T-cell (primary cell): ENCODE measurements around the gene WNT7A. TPM values are rescaled to one million over a fixed set of nuclear protein-coding genes. Genes with fewer than 3 reads are reported as not detected.

ENCODE experiments used
- ATAC-seq, 4 experiments: fragments of 200-7000 bp in 3 of 4; fragments of 150-1000 bp in 1 of 4; cut with Tn5 transposase; replicated peaks in 1 of 4; 1 replicate in 3 of 4; 2 replicates in 1 of 4; pipeline ENCODE4 v1.10.0; 2021; ENCODE audit warnings: moderate library complexity in 3 of 4, mild to moderate bottlenecking in 2 of 4, moderate number of reproducible peaks in 1 of 4
- CTCF ChIA-PET, 2 donors: fragments of 300-600 bp; sonication (Branson Sonifier 250); formaldehyde crosslinking; loops; one replicate each; lab custom pipeline; 2022; ENCODE audit warnings: antibody characterized with exemption in 2 of 2; lab: Charles Lee
- POLR2A ChIA-PET, 2 donors: fragments of 300-600 bp; sonication (Branson Sonifier 250); formaldehyde crosslinking; loops; one replicate each; lab custom pipeline; 2022; ENCODE audit warnings: antibody characterized with exemption in 2 of 2; lab: Charles Lee
- DNase-seq, 35 experiments: peaks; one replicate each; pipeline versions ENCODE4 v3.0.0 to v3.0.0-alpha.2; 2013 to 2023
- H3K27ac ChIP-seq: one replicate; pipeline ENCODE4 v1.5.1; 2013; ENCODE audit warnings: low read length
- H3K27me3 ChIP-seq, 2 experiments: replicated peaks in 1 of 2; 1 replicate in 1 of 2; 2 replicates in 1 of 2; pipeline versions ENCODE4 v1.6.1 to v1.7.0; 2013; ENCODE audit warnings: low read length in 1 of 2, mixed read lengths in 1 of 2; ENCODE audit not compliant: control insufficient read depth in 2 of 2, insufficient read depth in 2 of 2; ENCODE audit errors: extremely low read depth in 1 of 2
- H3K36me3 ChIP-seq, 2 donors: 1 replicate in 1 of 2; 2 replicates in 1 of 2; pipeline versions ENCODE4 v1.6.1 to v1.7.0; 2013; ENCODE audit warnings: low read length in 1 of 2; ENCODE audit not compliant: control insufficient read depth in 2 of 2, insufficient read depth in 1 of 2; ENCODE audit errors: extremely low read depth in 1 of 2
- H3K4me1 ChIP-seq, 2 experiments: 1 replicate in 1 of 2; 2 replicates in 1 of 2; pipeline versions ENCODE4 v1.6.1 to v1.7.0; 2013; ENCODE audit warnings: low read length in 2 of 2, mixed read lengths in 1 of 2; ENCODE audit not compliant: insufficient read depth in 2 of 2, control insufficient read depth in 1 of 2; ENCODE audit errors: extremely low read depth in 1 of 2
- H3K4me3 ChIP-seq, 2 donors: 1 replicate in 1 of 2; 2 replicates in 1 of 2; pipeline versions ENCODE4 v1.5.1 to v1.7.0; 2013; ENCODE audit warnings: mild to moderate bottlenecking in 2 of 2, low read length in 1 of 2, moderate library complexity in 1 of 2; ENCODE audit not compliant: control insufficient read depth in 1 of 2; ENCODE audit errors: extremely low read depth in 1 of 2
- H3K9me3 ChIP-seq: 2 replicates; pipeline ENCODE4 v1.7.0; 2013
- H3K27ac Mint-ChIP-seq, 2 donors: one replicate each; pipeline ENCODE4 v1.8.0; 2020 to 2021; ENCODE audit warnings: mild to moderate bottlenecking in 2 of 2, mixed read lengths in 2 of 2
- H3K27me3 Mint-ChIP-seq, 2 donors: one replicate each; pipeline ENCODE4 v1.8.0; 2021 to 2022; ENCODE audit warnings: mixed read lengths in 2 of 2
- H3K36me3 Mint-ChIP-seq: one replicate; pipeline ENCODE4 v1.8.0; 2021; ENCODE audit warnings: mixed read lengths
- H3K4me1 Mint-ChIP-seq, 3 donors: one replicate each; pipeline ENCODE4 v1.8.0; 2020 to 2022; ENCODE audit warnings: mixed read lengths in 3 of 3, mild to moderate bottlenecking in 1 of 3
- H3K4me3 Mint-ChIP-seq, 3 donors: one replicate each; pipeline ENCODE4 v1.8.0; 2020 to 2022; ENCODE audit warnings: mild to moderate bottlenecking in 3 of 3, mixed read lengths in 3 of 3, moderate library complexity in 3 of 3
- H3K9me3 Mint-ChIP-seq, 3 donors: one replicate each; pipeline ENCODE4 v1.8.0; 2020 to 2022; ENCODE audit warnings: mixed read lengths in 3 of 3
- WGBS: methylation state at CpG from one replicate; pipeline ENCODE4 v1.1.5; 2013; ENCODE audit warnings: missing lambda C conversion rate; ENCODE audit not compliant: insufficient coverage; 5-methylcytosine and 5-hydroxymethylcytosine counted together
- total RNA-seq, 35 experiments: library from RNA in 6 of 35; stranded (reverse) in 6 of 35; fragments of 120-200 nt in 1 of 35; gene quantifications; one replicate each; pipeline versions ENCODE4 v1.2.1 to v1.2.4 and lab custom pipeline; 2013 to 2026

The WNT7A gene
- total RNA-seq, 5 donors from 2014 or later (not counting 1 experiment from before 2014, with no cell fraction given): 8.2 to 15.4 (median 11.7) TPM

GRCh38 chr3:13854492-13854891 is 25.4 kb downstream of the WNT7A start:
- no peak overlapping the region for H3K4me3 ChIP-seq
- H3K4me1 Mint-ChIP-seq: peaks cover 19 to 45% (median 32%) of the 10 kb centered on the region in 3 donors
- 95% methylated on average over 13 of the region's 25 CpGs for WGBS
- H3K9me3 Mint-ChIP-seq: no peaks in the 10 kb centered on the region
- no peak overlapping the region for H3K27ac ChIP-seq
- peaks cover 0 to 2% of the 10 kb centered on the region in 2 donors for H3K36me3 ChIP-seq
- H3K9me3 ChIP-seq: no peaks in the 10 kb centered on the region
- peaks cover 17% of the 10 kb centered on the region for H3K36me3 Mint-ChIP-seq
- peaks cover 0 to 39% of the 10 kb centered on the region in 2 experiments for H3K27me3 ChIP-seq
- CTCF ChIA-PET: no interaction called here
- no peak overlapping the region for H3K27ac Mint-ChIP-seq
- H3K4me1 ChIP-seq: peaks cover 0 to 18% of the 10 kb centered on the region in 2 experiments
- H3K4me3 Mint-ChIP-seq: no peak overlapping the region
- DNase-seq (no peak), ATAC-seq (no peak)
- POLR2A ChIA-PET: no interaction called here
- no peaks in the 10 kb centered on the region for H3K27me3 Mint-ChIP-seq

DNA sequence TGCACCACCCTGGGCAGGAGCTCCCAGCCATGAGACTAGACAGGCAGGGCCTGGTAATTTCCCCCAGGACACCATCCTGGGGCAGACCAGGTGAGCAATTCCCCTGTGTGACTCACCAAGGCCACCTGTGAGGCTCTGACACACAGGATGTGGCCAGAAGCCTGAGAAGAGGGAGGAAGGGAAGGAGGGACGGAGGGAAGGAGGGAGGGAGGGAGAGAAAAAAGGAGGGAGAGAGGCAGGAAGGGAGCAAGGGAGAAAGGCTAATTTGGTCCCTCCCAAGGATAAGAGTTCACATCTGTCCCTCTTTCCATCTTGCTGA is 25.9 kb downstream of the WNT7A start:
- H3K36me3 ChIP-seq: peaks cover 0 to 2% of the 10 kb centered on the region in 2 donors
- peaks cover 21 to 51% (median 32%) of the 10 kb centered on the region in 3 donors for H3K4me1 Mint-ChIP-seq
- H3K27ac ChIP-seq: no peak overlapping the region
- no peaks in the 10 kb centered on the region for H3K9me3 ChIP-seq
- H3K4me1 ChIP-seq: peaks cover 0 to 18% of the 10 kb centered on the region in 2 experiments
- WGBS: no CpG with 5 or more reads among the region's 1 CpG
- H3K9me3 Mint-ChIP-seq: no peaks in the 10 kb centered on the region
- no peak overlapping the region for H3K4me3 ChIP-seq
- H3K36me3 Mint-ChIP-seq: peaks cover 23% of the 10 kb centered on the region
- ChIA-PET POLR2A (no interaction called here), CTCF (no interaction called here)
- peaks cover 0 to 39% of the 10 kb centered on the region in 2 experiments for H3K27me3 ChIP-seq
- no peaks in the 10 kb centered on the region for H3K27me3 Mint-ChIP-seq
- ATAC-seq: peak in 1 of 4 experiments; percentile 32
- H3K4me3 Mint-ChIP-seq: no peak overlapping the region
- DNase-seq: peak in 1 of 35 experiments; percentile 4
- peak overlapping the region in 1 of 2 donors; percentile 73 for H3K27ac Mint-ChIP-seq

GRCh38 chr3:13853256-13853977 is 26.5 kb downstream of the WNT7A start:
- Histone ChIP-seq H3K27ac (no peak overlapping the region), H3K36me3 (peaks cover 0 to 2% of the 10 kb centered on the region in 2 donors), H3K4me3 (no peak overlapping the region), H3K4me1 (peaks cover 0 to 18% of the 10 kb centered on the region in 2 experiments), H3K27me3 (peaks cover 0 to 38% of the 10 kb centered on the region in 2 experiments), H3K9me3 (no peaks in the 10 kb centered on the region)
- Mint-ChIP-seq H3K36me3 (peaks cover 27% of the 10 kb centered on the region), H3K4me3 (no peak overlapping the region), H3K27ac (peak overlapping the region in 1 of 2 donors; percentile 74), H3K9me3 (no peaks in the 10 kb centered on the region), H3K4me1 (peaks cover 21 to 56% (median 32%) of the 10 kb centered on the region in 3 donors), H3K27me3 (no peaks in the 10 kb centered on the region)
- ChIA-PET CTCF (no interaction called here), POLR2A (no interaction called here)
- no peak for DNase-seq
- no peak for ATAC-seq
- 74% methylated on average over 7 of the region's 11 CpGs for WGBS

GRCh38 chr3:13852638-13853009 is 27.2 kb downstream of the WNT7A start:
- Histone ChIP-seq H3K36me3 (peaks cover 0 to 2% of the 10 kb centered on the region in 2 donors), H3K27ac (no peak overlapping the region), H3K4me1 (peaks cover 0 to 18% of the 10 kb centered on the region in 2 experiments), H3K9me3 (no peaks in the 10 kb centered on the region), H3K27me3 (peaks cover 0 to 32% of the 10 kb centered on the region in 2 experiments), H3K4me3 (no peak overlapping the region)
- H3K4me1 Mint-ChIP-seq: peaks cover 21 to 58% (median 32%) of the 10 kb centered on the region in 3 donors
- peaks cover 27% of the 10 kb centered on the region for H3K36me3 Mint-ChIP-seq
- POLR2A ChIA-PET: no interaction called here
- no peaks in the 10 kb centered on the region for H3K9me3 Mint-ChIP-seq
- CTCF ChIA-PET: no interaction called here
- no peak for ATAC-seq
- no peak for DNase-seq
- H3K27ac Mint-ChIP-seq: no peak overlapping the region
- no peak overlapping the region for H3K4me3 Mint-ChIP-seq
- H3K27me3 Mint-ChIP-seq: no peaks in the 10 kb centered on the region
- 76% methylated on average over 3 of the region's 4 CpGs for WGBS

DNA sequence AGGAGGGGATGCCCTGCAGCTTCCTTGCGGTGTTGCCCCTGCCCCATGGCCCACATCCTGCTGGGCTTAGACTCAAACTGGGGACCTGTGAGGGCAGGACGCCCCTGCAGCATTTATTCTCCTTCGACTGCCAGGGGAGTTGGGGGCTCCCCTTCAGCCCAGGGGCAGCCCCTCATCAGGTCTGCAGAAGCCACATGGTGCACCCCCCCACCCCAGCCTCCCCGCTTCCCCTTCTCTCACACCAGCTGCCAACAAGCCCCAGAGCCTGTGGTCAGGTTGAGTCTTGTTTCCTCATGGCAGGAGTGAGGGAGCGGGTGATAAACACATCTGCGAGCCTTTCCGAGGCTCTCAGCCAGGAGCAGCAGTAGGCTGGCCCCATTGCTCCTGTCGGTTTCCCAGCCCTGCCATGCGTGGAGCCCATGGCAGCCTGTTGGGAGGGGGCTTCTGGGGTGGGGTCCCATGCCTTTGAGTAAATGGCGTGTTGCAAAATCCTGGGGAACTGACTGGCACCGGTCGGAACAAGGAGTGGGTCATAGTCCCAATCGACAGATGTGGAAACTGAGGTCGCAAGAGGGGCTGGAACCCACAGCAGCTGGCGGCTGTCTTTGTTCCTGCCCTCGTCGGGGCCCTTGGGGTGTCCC is 27.8 kb downstream of the WNT7A start:
- Histone ChIP-seq H3K4me3 (no peak overlapping the region), H3K27me3 (peaks cover 0 to 32% of the 10 kb centered on the region in 2 experiments), H3K36me3 (peaks cover 0 to 2% of the 10 kb centered on the region in 2 donors), H3K27ac (no peak overlapping the region), H3K4me1 (peaks cover 0 to 18% of the 10 kb centered on the region in 2 experiments), H3K9me3 (no peaks in the 10 kb centered on the region)
- DNase-seq (no peak), ATAC-seq (no peak)
- ChIA-PET CTCF (no interaction called here), POLR2A (no interaction called here)
- no peak overlapping the region for H3K4me3 Mint-ChIP-seq
- no peak overlapping the region for H3K27ac Mint-ChIP-seq
- H3K36me3 Mint-ChIP-seq: peaks cover 27% of the 10 kb centered on the region
- 69% methylated on average over 13 of the region's 17 CpGs for WGBS
- no peaks in the 10 kb centered on the region for H3K27me3 Mint-ChIP-seq
- peaks cover 21 to 60% (median 32%) of the 10 kb centered on the region in 3 donors for H3K4me1 Mint-ChIP-seq
- H3K9me3 Mint-ChIP-seq: no peaks in the 10 kb centered on the region

- ChIA-PET CTCF (no interaction called here), POLR2A (no interaction called here)
- Mint-ChIP-seq H3K27ac (peak overlapping the region in 1 of 2 donors; percentile 33), H3K36me3 (peaks cover 27% of the 10 kb centered on the region), H3K4me1 (peaks cover 21 to 60% (median 26%) of the 10 kb centered on the region in 3 donors), H3K27me3 (no peaks in the 10 kb centered on the region), H3K4me3 (no peak overlapping the region), H3K9me3 (no peaks in the 10 kb centered on the region)
- Histone ChIP-seq H3K36me3 (peaks cover 0 to 2% of the 10 kb centered on the region in 2 donors), H3K4me3 (no peak overlapping the region), H3K27ac (no peak overlapping the region), H3K4me1 (peaks cover 0 to 18% of the 10 kb centered on the region in 2 experiments), H3K27me3 (peaks cover 0 to 35% of the 10 kb centered on the region in 2 experiments), H3K9me3 (no peaks in the 10 kb centered on the region)
- no peak for ATAC-seq
- DNase-seq: no peak
- 67% methylated on average over 12 of the region's 15 CpGs for WGBS
Measured at GRCh38 chr3:13851091-13851849, 28.6 kb downstream of the WNT7A start.
